ENCODE data around the gene BCR.
"Not testable (repeated sequence)": the region's sequence is repeated elsewhere in the genome, so short reads cannot be mapped to it uniquely, and the experiment has no call there.

GRCh38 chr22:23136991-23137390 lies 43.3 kb upstream of the BCR start:
- TF ChIP-seq CTCF (optimal IDR thresholded peaks at IDR 0.05 in 1 of 3, IDR thresholded peaks at IDR 0.05 in 1 of 3, conservative IDR thresholded peaks at IDR 0.05 in 1 of 3; ENCODE audit: extremely low read depth in 1 of 3, insufficient read depth in 2 of 3, low read length in 3 of 3); EZH2 (IDR thresholded peaks at IDR 0.05; ENCODE audit: low read length): not testable (repeated sequence)
